ENCODE results near the gene SLC7A10.

The SLC7A10 gene

DNA sequence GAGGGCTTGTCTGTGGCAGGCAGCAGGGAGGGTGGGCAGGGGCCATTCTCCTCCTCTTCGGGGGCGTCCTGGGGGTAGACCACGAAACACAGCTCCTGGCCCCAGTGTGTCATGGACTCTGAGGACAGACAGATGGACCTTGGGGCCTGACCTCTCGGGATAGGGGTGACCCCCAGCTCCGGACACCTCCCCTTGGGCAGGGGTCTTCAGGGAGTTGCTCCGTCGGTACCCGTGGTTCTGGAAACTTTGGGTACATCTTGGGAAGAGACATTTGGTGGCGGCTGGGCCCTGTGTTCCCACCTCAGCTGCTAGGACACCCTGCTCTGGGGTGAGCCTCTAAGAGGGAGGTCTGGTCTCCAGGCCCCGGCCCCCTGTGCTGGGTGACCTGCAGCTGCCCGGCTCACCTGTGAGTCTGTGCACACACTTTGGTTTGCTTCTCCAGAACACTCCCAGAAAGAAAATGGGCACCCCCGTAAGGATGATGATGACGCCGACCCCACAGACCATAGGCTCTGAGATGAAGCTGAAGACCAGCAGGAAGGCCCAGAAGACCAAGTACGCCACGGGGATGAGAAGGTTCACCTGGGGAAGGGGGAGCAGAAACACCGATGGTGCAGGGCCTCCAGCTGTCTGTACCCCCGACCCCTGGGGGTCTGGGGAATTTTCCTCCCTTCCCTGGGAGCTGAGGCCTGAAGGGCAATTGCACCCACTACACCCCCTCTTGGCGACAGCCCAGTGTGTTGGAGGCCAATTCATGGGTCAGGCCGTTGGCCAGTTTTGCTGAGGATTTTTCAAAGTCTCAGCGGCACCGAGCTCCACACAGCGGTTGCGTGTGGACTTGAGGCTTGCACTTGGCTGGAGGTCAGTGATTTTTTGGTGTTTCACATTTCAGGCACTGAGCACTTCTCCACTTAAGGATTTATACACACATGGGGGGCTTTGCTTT lies 16.5 kb downstream of the SLC7A10 start:
- Histone ChIP-seq H2BK12ac (ENCODE audit: low read length) (no peak overlapping the region), H3K4ac (ENCODE audit: low read depth, low read length) (no peak overlapping the region), H3K14ac (ENCODE audit: low read length) (no peak overlapping the region), H3K9me3 (ENCODE audit: insufficient read depth, low read depth, low read length) (no peaks in the 10 kb centered on the region), H2AK5ac (ENCODE audit: low read length) (no peak overlapping the region), H3K79me2 (ENCODE audit: control insufficient read depth, insufficient read depth, low read length, poor library complexity) (no peaks in the 10 kb centered on the region), H2AFZ (ENCODE audit: insufficient read depth, low read length, poor library complexity) (no peak overlapping the region), H3K27me3 (ENCODE audit: insufficient read depth, low read length) (no peaks in the 10 kb centered on the region), H3K4me3 (ENCODE audit: low read depth, low read length) (no peak overlapping the region), H4K8ac (ENCODE audit: low read depth, low read length) (no peak overlapping the region), H2BK120ac (ENCODE audit: insufficient read depth, low read length, poor library complexity) (no peak overlapping the region), H3K4me2 (ENCODE audit: low read length) (no peak overlapping the region), H4K91ac (ENCODE audit: low read depth, low read length) (no peak overlapping the region), H4K12ac (ENCODE audit: low read depth, low read length) (no peak overlapping the region), H3K23ac (ENCODE audit: low read length) (no peak overlapping the region), H3K4me1 (ENCODE audit: control insufficient read depth in 1 of 2, insufficient read depth in 2 of 2, low read length in 2 of 2) (no peaks in the 10 kb centered on the region), H3K9ac (ENCODE audit: low read length) (no peak overlapping the region), H3K18ac (ENCODE audit: low read length) (no peak overlapping the region), H3K36me3 (ENCODE audit: control insufficient read depth in 1 of 2, insufficient read depth in 2 of 2, low read length in 2 of 2) (peaks cover 0 to 4% of the 10 kb centered on the region in 2 experiments), H3K27ac (ENCODE audit: low read depth, low read length) (no peak overlapping the region), H3K79me1 (ENCODE audit: low read length) (no peaks in the 10 kb centered on the region), H2BK5ac (ENCODE audit: low read depth, low read length, poor library complexity) (no peak overlapping the region)
- WGBS (ENCODE audit: extremely low coverage, insufficient coverage, insufficient read length) = no CpG with 5 or more reads among the region's 24 CpGs
- DNase-seq = no peak

DNA sequence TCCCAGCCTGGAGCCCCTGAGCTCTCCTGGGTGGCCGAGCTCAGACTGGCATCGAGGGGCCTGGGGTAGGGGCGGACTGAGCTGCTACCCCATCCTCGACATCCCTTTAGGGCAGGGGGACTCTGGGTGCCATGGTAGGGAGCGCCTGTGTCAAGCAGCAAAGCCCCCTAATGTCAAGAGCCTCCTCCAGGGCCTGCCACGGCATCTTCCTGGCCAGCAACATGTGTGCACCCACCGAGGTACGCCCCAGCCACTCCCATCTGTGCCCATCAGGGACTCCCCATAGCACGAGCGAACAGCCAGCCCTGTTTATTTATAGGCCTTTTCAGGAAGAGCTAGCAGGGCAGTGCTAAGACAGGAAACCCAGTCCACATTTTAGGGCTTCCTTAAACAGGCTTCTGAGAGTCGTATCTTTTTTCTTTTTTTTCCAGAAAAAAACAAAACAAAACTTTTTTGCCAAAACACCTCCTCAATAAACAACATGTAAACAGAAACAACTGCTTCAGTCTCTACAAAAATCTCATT lies 17.2 kb downstream of the SLC7A10 start:
- H3K9ac ChIP-seq (ENCODE audit: low read length) = no peak overlapping the region
- no peaks in the 10 kb centered on the region for H3K27me3 ChIP-seq (ENCODE audit: insufficient read depth, low read length)
- no CpG with 5 or more reads among the region's 11 CpGs for WGBS (ENCODE audit: extremely low coverage, insufficient coverage, insufficient read length)
- H3K4me2 ChIP-seq (ENCODE audit: low read length) = no peak overlapping the region
- H3K18ac ChIP-seq (ENCODE audit: low read length) = no peak overlapping the region
- H3K4me3 ChIP-seq (ENCODE audit: low read depth, low read length) = no peak overlapping the region
- no peak overlapping the region for H3K27ac ChIP-seq (ENCODE audit: low read depth, low read length)
- H2AK5ac ChIP-seq (ENCODE audit: low read length) = no peak overlapping the region
- no peak overlapping the region for H4K8ac ChIP-seq (ENCODE audit: low read depth, low read length)
- H3K14ac ChIP-seq (ENCODE audit: low read length) = no peak overlapping the region
- H2BK120ac ChIP-seq (ENCODE audit: insufficient read depth, low read length, poor library complexity) = no peak overlapping the region
- no peak overlapping the region for H2BK12ac ChIP-seq (ENCODE audit: low read length)
- H4K12ac ChIP-seq (ENCODE audit: low read depth, low read length) = no peak overlapping the region
- H2BK5ac ChIP-seq (ENCODE audit: low read depth, low read length, poor library complexity) = no peak overlapping the region
- no peak for DNase-seq
- H3K9me3 ChIP-seq (ENCODE audit: insufficient read depth, low read depth, low read length) = no peaks in the 10 kb centered on the region
- no peak overlapping the region for H2AFZ ChIP-seq (ENCODE audit: insufficient read depth, low read length, poor library complexity)
- no peak overlapping the region for H3K23ac ChIP-seq (ENCODE audit: low read length)
- no peak overlapping the region for H3K4ac ChIP-seq (ENCODE audit: low read depth, low read length)
- H3K79me2 ChIP-seq (ENCODE audit: control insufficient read depth, insufficient read depth, low read length, poor library complexity) = no peaks in the 10 kb centered on the region
- H3K36me3 ChIP-seq (ENCODE audit: control insufficient read depth in 1 of 2, insufficient read depth in 2 of 2, low read length in 2 of 2) = peaks cover 0 to 4% of the 10 kb centered on the region in 2 experiments
- H4K91ac ChIP-seq (ENCODE audit: low read depth, low read length) = no peak overlapping the region
- no peaks in the 10 kb centered on the region for H3K79me1 ChIP-seq (ENCODE audit: low read length)
- H3K4me1 ChIP-seq (ENCODE audit: control insufficient read depth in 1 of 2, insufficient read depth in 2 of 2, low read length in 2 of 2) = no peaks in the 10 kb centered on the region

DNA sequence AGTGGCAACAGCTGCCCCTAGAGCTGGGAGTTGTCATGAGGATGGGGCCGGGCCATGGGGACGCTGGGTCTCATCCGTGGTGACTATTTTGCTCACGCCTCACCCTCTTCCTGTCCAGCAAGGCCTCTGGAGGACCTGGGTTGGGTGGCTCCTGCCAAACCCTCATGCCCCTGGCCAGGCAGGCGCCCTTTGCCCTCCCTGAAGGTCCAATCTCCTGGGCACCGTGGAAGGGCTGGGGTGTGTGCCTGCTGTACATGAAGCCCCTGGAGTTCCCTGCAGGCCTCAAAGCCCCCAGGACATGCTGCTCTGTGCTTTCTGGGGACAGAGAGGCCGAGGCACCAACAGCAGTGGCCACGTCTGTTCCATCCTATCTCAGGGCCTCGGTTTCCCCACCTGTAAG lies 17.7 kb downstream of the SLC7A10 start:
- Histone ChIP-seq H3K18ac (ENCODE audit: low read length) (no peak overlapping the region), H2BK5ac (ENCODE audit: low read depth, low read length, poor library complexity) (no peak overlapping the region), H3K23ac (ENCODE audit: low read length) (no peak overlapping the region), H3K4me2 (ENCODE audit: low read length) (no peak overlapping the region), H3K79me2 (ENCODE audit: control insufficient read depth, insufficient read depth, low read length, poor library complexity) (no peaks in the 10 kb centered on the region), H4K12ac (ENCODE audit: low read depth, low read length) (no peak overlapping the region), H3K9me3 (ENCODE audit: insufficient read depth, low read depth, low read length) (peaks cover 3% of the 10 kb centered on the region), H4K91ac (ENCODE audit: low read depth, low read length) (no peak overlapping the region), H3K4me1 (ENCODE audit: control insufficient read depth in 1 of 2, insufficient read depth in 2 of 2, low read length in 2 of 2) (no peaks in the 10 kb centered on the region), H2AFZ (ENCODE audit: insufficient read depth, low read length, poor library complexity) (no peak overlapping the region), H3K36me3 (ENCODE audit: control insufficient read depth in 1 of 2, insufficient read depth in 2 of 2, low read length in 2 of 2) (peaks cover 4 to 5% of the 10 kb centered on the region in 2 experiments), H2BK12ac (ENCODE audit: low read length) (no peak overlapping the region), H3K27me3 (ENCODE audit: insufficient read depth, low read length) (no peaks in the 10 kb centered on the region), H3K27ac (ENCODE audit: low read depth, low read length) (no peak overlapping the region), H3K4me3 (ENCODE audit: low read depth, low read length) (no peak overlapping the region), H2BK120ac (ENCODE audit: insufficient read depth, low read length, poor library complexity) (no peak overlapping the region), H3K79me1 (ENCODE audit: low read length) (no peaks in the 10 kb centered on the region), H3K4ac (ENCODE audit: low read depth, low read length) (no peak overlapping the region), H4K8ac (ENCODE audit: low read depth, low read length) (no peak overlapping the region), H3K9ac (ENCODE audit: low read length) (no peak overlapping the region), H3K14ac (ENCODE audit: low read length) (no peak overlapping the region), H2AK5ac (ENCODE audit: low read length) (no peak overlapping the region)
- no peak for DNase-seq
- WGBS (ENCODE audit: extremely low coverage, insufficient coverage, insufficient read length) = no CpG with 5 or more reads among the region's 9 CpGs

DNA sequence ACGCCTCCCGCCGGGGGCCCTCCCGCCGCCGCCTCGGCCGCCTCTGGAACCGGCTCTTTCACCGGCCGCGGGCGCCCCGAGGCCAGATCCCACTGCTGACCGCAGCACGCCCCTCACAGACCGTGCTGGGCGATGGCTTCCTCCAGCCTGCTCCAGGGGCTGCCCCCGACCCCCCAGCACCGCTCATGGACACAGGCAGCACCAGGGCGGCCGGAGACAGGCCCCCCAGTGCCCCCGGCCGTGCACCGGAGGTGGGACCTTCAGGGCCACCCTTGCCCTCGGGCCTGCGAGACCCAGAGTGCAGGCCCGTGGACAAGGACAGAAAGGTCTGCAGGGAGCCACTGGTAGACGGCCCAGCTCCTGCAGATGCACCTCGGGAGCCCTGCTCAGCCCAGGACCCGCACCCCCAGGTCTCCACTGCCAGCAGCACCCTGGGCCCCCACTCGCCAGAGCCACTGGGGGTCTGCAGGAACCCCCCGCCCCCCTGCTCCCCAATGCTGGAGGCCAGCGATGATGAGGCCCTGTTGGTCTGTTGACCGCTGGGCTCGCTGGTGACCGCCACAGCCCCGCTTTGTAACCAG lies 18.5 kb downstream of the SLC7A10 start:
- Histone ChIP-seq H3K23ac (ENCODE audit: low read length) (no peak overlapping the region), H3K79me2 (ENCODE audit: control insufficient read depth, insufficient read depth, low read length, poor library complexity) (no peaks in the 10 kb centered on the region), H2BK5ac (ENCODE audit: low read depth, low read length, poor library complexity) (no peak overlapping the region), H2AK5ac (ENCODE audit: low read length) (no peak overlapping the region), H3K18ac (ENCODE audit: low read length) (no peak overlapping the region), H3K79me1 (ENCODE audit: low read length) (no peaks in the 10 kb centered on the region), H3K4ac (ENCODE audit: low read depth, low read length) (no peak overlapping the region), H3K4me2 (ENCODE audit: low read length) (no peak overlapping the region), H3K9me3 (ENCODE audit: insufficient read depth, low read depth, low read length) (peaks cover 3% of the 10 kb centered on the region), H3K27ac (ENCODE audit: low read depth, low read length) (no peak overlapping the region), H3K4me3 (ENCODE audit: low read depth, low read length) (no peak overlapping the region), H3K4me1 (ENCODE audit: control insufficient read depth in 1 of 2, insufficient read depth in 2 of 2, low read length in 2 of 2) (no peaks in the 10 kb centered on the region), H3K9ac (ENCODE audit: low read length) (no peak overlapping the region), H4K91ac (ENCODE audit: low read depth, low read length) (no peak overlapping the region), H4K8ac (ENCODE audit: low read depth, low read length) (no peak overlapping the region), H2BK120ac (ENCODE audit: insufficient read depth, low read length, poor library complexity) (no peak overlapping the region), H2BK12ac (ENCODE audit: low read length) (no peak overlapping the region), H3K14ac (ENCODE audit: low read length) (no peak overlapping the region), H3K27me3 (ENCODE audit: insufficient read depth, low read length) (no peaks in the 10 kb centered on the region), H3K36me3 (ENCODE audit: control insufficient read depth in 1 of 2, insufficient read depth in 2 of 2, low read length in 2 of 2) (peaks cover 4 to 6% of the 10 kb centered on the region in 2 experiments), H4K12ac (ENCODE audit: low read depth, low read length) (no peak overlapping the region), H2AFZ (ENCODE audit: insufficient read depth, low read length, poor library complexity) (no peak overlapping the region)
- no peak for DNase-seq
- no CpG with 5 or more reads among the region's 38 CpGs for WGBS (ENCODE audit: extremely low coverage, insufficient coverage, insufficient read length)

Measured in trophoblast cell (in vitro differentiated cells and primary cell).